Ureter (tissue), 1 donor: ENCODE measurements around the gene OPRL1. TPM values are rescaled to one million over a fixed set of nuclear protein-coding genes. Genes with fewer than 3 reads are reported as not detected.

Experiments used
- DNase-seq: peaks from one replicate; pipeline ENCODE4 v3.0.0-alpha.2; 2020; ENCODE audit warnings: low spot score
- total RNA-seq: library from RNA; stranded (reverse); gene quantifications from one replicate; pipeline ENCODE4 v1.2.4, GENCODE V29; 2023
- donor health status: DM: yes; HTN: yes; CAD: no.

OPRL1 gene
- total RNA-seq, result 0.42 TPM

DNA sequence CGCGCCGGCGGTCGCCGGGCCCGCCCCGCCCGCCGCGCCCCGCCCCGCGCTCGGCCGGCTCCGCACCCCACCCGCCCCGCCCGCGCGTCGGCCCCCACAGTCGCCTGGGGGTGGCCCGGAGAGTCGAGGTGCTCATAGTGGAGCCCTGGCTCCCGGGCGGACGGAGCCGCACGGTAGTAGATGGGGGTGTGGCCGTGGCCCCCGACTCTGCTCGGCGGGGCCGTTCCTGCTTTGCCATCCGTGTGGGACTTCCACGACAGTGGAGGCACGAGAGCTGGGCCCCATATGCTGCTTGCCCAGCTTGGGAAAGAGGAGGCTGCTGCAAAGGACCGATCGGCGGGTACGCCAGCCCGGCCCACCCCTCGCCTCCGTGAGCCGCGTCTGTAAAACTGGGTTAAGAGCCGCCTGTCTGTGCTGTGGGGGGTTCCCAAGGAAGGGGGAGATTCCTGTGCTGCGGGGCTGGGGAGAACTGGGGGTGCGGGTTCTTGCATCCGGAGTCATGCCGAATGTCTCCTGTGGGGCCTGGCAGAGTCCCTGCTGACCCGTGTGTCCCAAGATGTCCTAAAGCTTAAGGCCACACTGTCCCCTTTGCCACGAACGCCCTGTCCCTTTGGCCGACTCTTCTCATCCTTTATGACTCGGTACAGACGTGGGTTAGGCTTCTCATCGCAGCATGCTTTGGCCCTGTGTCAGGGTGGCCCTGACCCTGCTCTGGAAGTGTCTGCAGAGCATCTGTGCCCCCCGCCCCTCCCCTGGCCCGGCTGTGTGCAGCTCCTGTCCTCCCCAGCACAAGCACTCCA is at the start of gene OPRL1:
Gene OPRL1 (plus strand): TSS at position 70 of the 800 bp plus-strand sequence. CDS start 12,639 bp downstream, outside the sequence.
- no peak for DNase-seq

DNA sequence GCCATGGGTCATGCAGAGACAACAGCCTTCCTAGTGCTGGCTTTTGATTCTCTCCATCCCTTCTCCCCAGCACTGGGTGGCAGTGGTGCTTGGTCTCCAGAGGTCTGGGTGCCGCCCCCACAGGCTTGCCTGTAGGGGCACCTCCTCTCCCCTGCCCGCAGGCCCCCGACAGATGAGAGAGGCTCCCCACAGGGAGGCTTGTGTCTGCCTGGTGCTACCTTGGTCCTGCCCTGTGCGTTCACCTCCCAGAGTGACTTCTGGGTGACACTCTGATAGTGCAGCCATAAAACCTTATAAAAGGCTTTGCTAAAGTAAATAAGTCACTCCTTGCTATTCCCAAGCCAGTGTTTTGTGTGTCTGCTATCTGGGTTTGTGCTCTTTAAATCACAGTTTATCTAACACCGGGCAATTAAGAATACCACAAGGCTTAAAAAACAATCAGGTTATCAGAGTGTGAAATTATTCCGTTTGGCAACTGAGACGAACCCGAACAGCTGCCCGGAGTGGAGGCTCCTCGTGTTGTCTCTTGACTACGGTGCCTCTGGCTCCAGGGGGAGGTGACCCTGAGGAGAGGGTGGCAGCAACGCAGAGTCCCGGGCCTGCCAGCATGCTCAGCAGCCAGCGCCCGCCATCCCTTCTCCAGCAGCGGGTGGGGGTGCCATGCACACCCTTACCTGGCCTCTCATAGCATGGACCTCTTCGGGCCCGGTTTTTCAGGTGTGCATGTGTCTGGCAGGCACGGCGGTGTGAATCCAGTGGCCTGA is 49.3 kb upstream of the OPRL1 start:
- DNase-seq, result no peak

DNA sequence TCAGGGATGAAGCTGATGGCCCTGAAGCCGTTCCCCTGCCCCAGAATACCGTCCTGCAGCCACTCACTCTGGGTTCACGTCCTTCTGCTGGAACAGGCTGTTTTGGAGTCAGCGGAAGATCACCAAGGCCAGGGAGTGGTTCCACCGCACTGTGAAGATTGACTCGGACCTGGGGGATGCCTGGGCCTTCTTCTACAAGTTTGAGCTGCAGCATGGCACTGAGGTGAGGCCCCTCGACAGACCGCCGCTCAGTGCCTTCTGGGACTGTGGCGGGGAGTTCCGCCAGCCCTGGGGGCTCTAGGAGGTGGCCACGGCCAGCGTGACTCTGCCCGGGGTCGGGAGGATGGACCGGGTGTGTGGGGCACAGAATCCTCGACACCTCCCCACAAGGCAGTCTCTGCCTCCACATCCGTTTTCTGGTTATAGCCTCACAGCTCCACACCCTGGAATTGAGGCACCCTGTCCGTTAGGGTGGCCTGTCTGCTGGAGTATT is 48.0 kb upstream of the OPRL1 start:
- DNase-seq, result no peak

DNA sequence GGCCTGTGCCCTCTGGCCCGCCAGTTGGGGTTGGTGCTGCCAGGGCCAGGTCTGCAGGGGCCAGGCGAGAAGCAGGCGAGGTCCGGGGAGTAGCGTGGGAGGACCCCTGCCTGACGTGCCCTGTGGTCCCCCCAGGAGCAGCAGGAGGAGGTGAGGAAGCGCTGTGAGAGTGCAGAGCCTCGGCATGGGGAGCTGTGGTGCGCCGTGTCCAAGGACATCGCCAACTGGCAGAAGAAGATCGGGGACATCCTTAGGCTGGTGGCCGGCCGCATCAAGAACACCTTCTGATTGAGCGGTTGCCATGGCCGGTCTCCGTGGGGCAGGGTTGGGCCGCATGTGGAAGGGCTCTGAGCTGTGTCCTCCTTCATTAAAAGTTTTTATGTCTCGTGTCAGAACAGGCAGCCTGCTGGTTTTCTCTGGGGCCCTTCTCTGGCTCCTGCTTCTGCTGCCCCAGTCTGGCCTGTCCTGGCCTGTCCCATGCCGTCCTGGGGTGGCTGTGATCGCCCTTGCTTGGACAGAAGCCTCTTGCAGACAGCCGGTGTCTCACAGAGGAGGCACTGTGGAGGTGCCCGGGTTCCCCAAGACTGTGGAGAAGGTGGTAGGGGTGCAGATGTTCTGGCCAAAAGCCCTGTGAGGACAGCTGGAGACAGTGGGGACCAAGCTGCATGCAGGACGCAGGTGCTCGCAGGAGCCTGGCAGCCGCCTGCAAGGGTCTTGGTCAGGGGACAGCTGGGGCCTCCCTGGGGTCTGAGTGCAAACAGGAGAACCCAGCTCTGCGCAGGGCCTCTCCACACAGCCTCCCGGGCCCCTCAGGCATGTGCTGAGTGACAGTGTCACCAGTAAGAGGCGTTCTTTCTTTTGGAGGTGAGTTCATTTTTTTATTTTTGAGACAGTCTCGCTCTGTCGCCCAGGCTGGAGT is 46.9 kb upstream of the OPRL1 start:
- DNase-seq, result no peak

DNA sequence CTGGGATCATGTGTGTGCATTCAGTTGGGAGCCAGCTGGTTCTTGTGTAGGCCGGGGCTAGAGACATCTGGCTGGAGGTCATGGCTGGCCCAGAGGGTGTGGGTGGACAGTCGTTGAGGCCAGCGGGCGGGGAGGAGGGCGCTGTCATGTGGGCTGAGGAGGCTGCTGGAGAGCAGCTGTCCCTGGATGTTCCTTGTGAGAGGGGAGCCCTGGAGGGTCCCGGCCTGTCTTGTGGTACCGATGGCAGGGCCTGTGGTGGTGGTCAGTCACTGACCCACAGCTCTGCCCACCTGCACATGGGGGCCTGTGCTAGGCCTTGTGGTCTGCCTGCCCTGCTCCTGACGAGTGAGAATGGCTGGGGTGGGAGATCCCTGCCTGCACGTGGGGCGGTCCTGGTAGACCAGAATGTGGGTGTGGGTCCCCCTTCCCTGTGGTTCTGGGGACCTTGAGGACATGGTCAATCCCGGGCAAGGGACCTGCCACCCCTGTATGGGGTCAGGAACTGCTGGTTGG is 45.8 kb upstream of the OPRL1 start:
- no peak for DNase-seq

DNA sequence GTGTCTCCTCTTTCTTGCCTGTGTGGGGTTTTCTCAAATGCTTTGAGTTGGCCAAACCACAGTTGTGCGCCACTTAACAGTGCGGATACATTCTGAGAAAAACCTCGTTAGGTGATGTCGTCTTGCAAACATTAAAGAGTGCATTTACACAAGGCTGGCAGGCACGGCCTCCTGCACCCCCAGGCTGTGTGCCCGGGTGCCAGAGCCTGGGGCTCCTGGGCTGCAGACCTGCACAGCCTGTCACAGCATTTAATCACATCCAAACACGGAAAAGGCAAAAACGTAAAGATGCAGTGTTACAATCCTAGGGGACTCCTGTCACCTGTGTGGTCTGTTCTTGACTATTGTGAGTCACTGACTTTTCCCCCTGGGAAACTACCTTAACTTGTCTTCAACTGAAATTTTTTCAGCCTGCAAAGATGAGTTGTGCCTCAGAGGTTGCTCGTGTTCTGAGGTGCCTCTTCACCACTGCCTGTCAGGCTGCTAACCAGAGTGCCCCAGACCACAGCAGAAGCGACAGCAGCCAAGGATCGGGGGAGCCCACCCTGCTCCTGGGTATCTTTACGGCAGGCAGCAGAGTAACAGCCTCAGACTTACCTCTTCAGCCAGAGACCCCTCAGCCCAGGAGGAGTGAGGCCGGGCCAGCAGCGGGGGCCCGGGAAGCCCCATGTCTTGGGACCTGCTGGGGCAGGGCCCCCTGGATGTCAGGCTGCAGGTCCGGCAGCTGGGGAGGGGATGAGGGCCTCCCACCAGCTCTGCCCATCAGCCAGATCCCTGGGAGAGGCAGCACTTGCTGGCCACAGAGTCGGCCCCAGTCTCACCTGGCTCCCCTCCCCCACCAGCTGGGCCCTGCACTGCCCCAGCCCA is 44.6 kb upstream of the OPRL1 start:
- DNase-seq, result no peak

DNA sequence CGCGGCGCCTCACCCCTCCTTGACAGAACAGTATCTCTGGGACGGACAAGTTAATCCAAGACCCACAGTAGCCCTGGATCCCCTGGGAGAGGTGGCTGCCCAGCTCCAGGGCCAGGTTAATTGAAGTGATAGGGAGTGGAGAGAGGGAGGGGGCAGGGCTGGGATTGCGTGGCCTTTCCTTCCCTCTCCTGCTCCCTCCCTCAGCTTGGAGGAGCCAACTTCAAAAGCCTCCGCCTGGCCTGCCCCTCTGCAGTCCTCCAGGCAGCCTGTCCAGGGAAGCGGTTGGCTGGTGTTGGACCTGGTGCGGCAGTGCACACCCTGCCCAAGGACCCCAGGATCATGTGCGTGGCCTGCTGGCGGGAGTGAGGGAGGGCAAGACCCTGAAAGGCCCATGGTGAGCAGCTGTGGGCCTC is 43.9 kb upstream of the OPRL1 start, which contains the start of gene C20orf204:
Gene C20orf204 (plus strand): TSS at position 250 of the 413 bp plus-strand sequence. CDS start 142 bp downstream, at position 392.
- no peak for DNase-seq

DNA sequence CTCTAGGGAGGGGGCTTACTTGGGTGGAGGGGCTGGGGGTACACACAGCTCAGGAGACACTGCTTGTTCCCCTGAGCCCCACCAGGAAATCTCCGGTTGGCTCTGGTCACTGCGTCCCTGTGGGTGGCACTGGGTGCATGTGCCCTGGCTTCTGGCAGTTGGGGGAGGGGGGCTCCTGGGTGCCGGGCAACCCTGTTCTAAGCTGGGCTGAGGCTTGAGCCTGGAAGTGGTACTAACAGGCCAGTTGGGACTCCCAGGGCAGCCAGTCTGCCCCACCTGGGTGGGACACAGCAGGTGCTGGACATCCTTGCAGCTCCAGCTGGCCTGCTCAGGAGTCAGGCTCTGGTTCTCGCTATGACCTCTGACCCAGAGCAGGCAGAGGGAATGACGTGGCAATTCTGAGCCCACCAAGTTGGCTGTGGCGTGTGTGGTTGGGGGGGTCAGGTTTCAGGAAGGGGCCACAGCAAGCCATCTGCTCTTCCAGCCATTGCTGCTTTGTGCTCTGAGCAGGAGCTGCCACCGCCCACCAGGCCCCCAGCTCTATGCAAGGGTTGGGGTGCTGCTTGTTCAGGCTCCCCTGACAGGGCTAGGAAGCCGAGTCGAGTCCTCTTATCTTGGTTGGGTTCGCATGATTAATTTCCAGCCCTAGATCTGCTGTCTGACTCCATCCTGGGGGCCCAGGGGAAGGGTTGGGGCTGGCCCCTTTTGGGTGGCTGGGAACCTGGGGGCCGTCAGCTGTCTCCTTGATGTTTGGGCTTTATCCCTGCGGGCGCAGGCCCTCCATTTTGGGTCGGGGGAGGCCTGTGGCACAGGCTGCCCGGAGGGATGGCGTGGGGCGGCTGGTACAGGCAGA is 43.3 kb upstream of the OPRL1 start:
- DNase-seq, result no peak

DNA sequence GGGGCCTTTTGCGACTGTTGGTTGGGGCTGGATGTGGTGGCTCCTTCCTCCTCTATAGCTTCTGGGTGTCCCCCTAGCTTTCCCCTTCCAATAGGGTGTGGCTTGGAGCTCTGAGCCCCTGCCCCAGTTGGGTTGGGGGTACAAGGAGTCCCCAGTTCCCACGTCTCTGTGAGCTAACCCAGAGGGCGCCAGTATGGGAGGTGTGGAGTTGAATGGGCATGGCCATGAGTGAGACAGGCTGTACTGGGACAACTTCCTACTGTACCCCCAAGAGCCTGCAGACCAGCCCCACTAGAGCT is 42.7 kb upstream of the OPRL1 start:
- no peak for DNase-seq

DNA sequence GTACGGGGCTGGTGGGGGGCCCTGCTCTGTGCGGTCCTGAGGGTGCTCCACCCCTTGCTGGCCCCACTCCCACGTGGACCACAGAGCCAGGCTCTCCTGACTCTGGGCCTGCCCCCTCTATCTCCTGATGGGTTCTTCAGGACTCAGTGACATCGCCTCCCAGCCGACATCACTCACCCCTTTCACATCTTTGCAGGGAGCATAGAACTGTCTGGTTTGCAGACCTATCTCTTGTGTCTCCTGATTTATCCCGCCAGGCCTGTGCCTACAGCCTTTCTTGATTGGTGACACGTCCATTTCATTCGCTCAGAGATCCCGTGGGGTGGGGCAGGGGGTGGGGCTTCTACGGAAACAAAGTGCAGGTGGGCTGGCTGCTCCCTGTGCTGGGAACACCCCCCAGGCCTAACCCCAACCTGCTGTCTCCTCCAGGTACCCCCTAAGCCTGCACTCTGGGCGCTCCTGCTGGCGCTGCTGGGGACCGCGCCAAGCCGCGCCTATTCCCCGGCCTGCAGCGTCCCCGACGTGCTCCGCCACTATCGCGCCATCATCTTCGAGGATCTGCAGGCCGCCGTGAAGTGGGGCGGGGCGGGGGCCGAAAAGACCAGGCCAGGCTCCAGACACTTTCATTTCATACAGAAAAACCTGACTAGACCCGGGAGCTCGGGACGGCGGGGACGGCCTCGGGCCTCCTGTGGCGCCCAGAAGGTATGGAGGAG is 42.2 kb upstream of the OPRL1 start:
- no peak for DNase-seq

DNA sequence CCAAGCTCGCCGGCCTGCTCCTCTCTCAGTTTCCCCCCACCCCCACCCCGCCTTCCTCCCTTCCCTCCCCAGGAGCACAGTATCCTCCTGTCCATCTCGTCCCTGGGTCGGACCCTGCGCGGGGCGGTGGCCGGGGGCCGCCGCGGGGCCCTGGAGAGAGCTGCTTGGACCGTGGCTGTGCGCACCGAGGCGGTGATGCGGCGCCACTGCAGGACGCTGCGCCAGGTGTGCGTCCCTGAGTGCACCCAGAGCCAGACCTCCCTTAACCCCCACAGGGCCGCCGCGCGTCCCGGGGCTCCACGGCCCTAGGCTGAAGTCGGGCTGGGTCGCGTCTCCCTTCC is 41.7 kb upstream of the OPRL1 start:
- no peak for DNase-seq

DNA sequence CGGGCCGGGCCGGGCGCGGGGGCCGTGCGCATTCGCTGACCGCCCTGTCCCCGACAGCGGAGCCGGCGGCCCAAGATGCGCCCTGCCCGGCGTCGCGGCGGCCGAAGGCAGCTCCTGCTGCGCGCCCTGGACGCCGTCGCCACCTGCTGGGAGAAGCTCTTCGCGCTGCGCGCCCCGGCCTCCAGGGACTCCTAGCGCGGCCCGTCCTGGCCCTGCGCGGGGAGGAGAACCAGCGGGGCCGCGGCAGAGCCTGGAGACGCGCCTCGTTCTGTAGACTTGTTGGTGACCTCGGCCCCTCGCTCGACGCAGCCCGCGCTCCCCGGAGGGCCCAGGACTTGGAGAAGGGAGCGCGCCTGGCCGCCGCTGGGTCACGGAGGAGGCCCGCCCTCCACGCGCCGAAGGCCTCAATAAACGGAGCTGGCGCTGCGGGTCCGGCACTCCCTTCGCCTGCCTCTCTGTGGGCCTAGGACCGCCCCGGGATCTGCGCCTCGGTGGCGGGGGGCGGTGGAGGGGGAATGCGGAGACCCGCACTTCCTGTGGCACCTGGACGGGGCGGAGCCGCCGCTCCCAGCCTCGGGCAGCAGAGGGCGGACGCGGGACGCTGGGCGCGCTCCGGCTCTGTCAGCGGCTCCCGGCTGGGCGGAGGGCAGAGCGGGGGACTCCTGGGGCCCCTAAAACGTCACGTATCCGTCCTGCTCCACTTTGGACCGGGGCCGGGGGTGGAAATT is 41.2 kb upstream of the OPRL1 start:
- DNase-seq, result peak; percentile 69

DNA sequence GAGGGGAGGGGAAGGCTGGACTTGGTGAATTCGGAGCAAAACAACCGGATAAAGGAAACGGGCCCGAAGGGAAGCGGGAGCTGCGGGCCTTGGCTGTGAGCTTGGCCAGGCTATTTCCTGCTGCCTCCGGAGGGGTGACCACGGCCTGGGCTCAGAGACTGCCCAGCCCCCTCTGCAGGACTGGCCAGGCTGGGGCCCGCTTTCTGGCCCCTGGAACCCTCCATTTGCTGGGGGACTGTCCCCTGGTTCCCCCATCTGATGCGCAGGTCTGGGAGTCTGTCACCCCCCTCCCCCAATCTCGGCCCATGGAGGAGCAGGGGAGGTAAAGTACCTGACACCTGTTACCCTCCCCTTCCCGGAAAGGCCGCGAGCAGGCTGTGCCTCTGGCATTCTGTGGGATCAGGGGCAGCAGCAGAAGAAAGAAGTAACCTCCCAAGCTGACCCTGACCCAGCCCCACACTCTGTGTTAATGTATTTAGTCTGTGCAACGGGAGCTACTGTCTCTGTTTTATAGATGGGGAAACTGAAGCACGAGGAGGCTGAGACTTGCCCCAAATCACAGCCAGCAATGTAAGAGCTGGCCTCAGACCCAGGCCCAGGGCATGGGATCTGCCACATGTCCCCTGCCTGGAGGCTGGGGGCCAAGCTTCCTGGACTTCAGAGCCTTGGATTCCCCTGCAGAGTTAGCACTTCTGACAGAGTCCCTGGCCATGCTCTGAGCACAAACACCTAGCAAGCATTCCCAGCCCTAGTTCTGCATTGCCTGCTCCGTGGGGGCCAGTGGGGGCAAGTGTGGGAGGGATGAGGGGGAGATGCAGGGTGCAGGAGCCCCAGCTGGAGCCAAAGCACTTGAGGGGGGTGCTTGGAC is 40.4 kb upstream of the OPRL1 start:
- DNase-seq, result no peak

DNA sequence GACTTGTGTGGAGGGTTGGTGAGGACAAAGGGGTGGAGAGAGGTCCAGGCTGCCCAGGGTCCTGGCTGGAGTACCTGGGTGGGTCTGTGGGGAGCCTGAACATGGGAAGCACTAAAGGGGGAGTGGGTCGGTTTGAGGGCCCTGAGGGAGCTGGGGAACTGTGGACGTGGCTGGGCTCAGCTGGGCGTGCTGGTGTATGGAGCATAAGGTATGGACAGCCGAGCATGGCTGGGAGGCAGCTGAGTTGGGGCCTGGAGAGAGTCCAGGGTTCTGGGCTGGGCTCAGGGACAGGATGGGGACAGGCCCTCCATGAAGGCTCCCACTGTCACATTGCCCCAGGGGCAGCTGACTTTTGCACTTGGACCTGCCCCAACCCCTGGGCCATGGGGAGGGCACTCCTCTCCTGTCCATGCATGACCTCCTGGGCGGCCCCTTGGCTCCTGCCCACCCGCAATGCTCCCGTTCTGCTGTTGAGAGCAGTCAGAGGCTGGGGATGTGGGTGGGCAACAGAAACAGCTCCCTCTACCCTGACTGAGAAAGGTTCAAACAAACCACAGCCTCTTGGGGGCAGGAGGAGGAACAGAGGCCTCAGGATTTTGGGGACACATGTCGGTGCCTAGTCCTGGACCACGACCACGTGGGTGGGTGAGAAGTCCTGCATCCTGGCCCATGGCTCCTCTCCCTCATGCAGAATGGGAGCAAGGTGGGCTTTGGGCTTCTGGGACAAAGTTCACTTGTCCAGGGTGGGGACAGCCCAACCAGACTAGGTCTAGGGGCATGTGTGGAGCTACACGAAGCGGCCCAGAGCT is 39.4 kb upstream of the OPRL1 start:
- no peak for DNase-seq

DNA sequence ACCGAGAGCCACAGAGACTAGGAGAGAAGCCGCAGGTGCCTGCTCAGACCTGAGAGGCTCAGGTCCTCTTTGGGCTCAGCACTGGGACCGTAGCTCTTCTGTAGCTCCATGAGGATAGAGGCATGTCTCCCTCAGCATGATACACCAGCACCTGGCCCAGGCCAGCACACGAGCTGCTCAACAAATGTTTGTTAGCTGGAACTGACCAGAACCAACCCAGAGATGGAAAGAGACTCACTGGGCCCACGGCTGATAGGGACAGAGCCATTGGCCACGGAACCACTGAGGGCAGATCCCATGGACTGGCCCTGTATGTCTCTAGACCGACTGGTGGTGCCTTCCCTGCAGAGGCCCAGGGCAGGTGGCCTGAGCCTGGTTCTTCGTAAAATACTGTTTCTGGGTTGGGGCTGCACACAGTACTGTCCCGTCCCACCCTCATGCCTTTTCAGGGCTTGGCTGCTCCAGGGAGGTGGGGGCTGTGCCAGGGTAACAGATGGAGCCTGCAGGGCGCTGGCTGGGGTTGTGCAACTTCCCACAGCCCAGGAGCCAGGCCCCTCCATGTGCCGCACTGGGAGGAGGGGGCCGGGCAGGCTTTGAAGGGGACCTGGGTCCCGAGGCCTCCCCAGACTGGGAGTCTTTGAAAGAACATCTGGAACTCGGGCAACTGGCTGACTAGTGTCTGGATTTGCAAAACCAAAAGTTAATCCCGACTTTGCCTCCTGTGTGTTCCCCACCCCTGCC is 38.7 kb upstream of the OPRL1 start:
- no peak for DNase-seq

DNA sequence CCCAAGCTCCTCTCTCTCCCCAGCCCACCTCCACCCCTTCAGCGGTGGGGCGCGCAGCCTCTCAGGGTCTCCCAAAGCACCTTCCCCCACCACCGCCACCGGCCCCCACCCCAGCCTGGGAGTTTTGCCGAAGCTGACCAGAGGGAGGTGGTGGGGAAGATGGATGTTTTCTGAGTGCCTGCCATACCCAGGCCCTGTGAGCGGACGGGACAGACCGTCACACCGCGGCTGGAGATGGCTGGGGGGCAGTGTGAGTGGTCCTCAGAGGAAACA is 38.2 kb upstream of the OPRL1 start:
- DNase-seq, result no peak
